ENCODE measurements around the gene TRIM3. TPM values are rescaled to one million over a fixed set of nuclear protein-coding genes. Genes with fewer than 3 reads are reported as not detected.

Gene TRIM3
- total RNA-seq, 1 donor from 2014 or later, result 18.9 TPM

GRCh38 chr11:6486256-6486655 is 12.5 kb upstream of the TRIM3 start:
- no peak for ATAC-seq
- intact Hi-C loops (cut with DNase I), result no loop called here
- TF ChIP-seq, protein P1, sequence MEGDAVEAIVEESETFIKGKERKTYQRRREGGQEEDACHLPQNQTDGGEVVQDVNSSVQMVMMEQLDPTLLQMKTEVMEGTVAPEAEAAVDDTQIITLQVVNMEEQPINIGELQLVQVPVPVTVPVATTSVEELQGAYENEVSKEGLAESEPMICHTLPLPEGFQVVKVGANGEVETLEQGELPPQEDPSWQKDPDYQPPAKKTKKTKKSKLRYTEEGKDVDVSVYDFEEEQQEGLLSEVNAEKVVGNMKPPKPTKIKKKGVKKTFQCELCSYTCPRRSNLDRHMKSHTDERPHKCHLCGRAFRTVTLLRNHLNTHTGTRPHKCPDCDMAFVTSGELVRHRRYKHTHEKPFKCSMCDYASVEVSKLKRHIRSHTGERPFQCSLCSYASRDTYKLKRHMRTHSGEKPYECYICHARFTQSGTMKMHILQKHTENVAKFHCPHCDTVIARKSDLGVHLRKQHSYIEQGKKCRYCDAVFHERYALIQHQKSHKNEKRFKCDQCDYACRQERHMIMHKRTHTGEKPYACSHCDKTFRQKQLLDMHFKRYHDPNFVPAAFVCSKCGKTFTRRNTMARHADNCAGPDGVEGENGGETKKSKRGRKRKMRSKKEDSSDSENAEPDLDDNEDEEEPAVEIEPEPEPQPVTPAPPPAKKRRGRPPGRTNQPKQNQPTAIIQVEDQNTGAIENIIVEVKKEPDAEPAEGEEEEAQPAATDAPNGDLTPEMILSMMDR (IDR thresholded peaks at IDR 0.05), result no peak
- Histone ChIP-seq H3K4me1 (peaks cover 12% of the 10 kb centered on the region), H3K36me3 (peaks cover 76% of the 10 kb centered on the region), H3K4me3 (no peak overlapping the region), H3K9me3 (no peaks in the 10 kb centered on the region), H3K27me3 (ENCODE audit: low read depth) (no peaks in the 10 kb centered on the region), H3K27ac (no peak overlapping the region)
- DNase-seq, result no peak

DNA sequence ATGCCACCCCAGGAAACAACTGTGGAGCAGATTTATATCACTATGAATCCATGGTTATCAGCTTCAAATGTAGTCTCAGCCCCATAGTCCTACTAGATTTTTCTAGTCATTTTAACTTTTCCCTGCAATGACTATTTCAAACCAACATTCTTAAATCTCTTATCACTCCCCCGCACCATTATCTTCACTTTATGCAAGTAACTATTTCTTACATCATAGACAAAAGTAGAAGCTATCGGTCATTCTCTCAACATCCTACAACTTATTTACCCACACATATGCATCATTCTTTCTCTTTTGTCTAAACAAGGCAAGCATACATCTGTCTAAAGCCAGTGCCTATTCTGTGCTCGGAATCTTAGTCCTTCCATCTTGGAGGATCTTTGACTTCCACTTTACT is 11.9 kb upstream of the TRIM3 start:
- H3K9me3 ChIP-seq, result no peaks in the 10 kb centered on the region
- TF ChIP-seq, protein P1 (IDR thresholded peaks at IDR 0.05), result no peak
- no peak for DNase-seq
- intact Hi-C loops (cut with DNase I), result no loop called here
- ATAC-seq, result no peak
- peaks cover 70% of the 10 kb centered on the region for H3K36me3 ChIP-seq
- H3K27me3 ChIP-seq (ENCODE audit: low read depth), result no peaks in the 10 kb centered on the region
- no peak overlapping the region for H3K4me3 ChIP-seq
- H3K4me1 ChIP-seq, result peaks cover 13% of the 10 kb centered on the region
- H3K27ac ChIP-seq, result no peak overlapping the region

GRCh38 chr11:6483015-6483414 is 9.3 kb upstream of the TRIM3 start:
- TF ChIP-seq, protein P1 (IDR thresholded peaks at IDR 0.05), result no peak
- Histone ChIP-seq H3K4me3 (no peak overlapping the region), H3K27me3 (ENCODE audit: low read depth) (no peaks in the 10 kb centered on the region), H3K4me1 (peaks cover 29% of the 10 kb centered on the region), H3K36me3 (peaks cover 80% of the 10 kb centered on the region), H3K27ac (no peak overlapping the region), H3K9me3 (no peaks in the 10 kb centered on the region)
- DNase-seq (no peak), ATAC-seq (no peak)
- intact Hi-C loops (cut with DNase I), result no loop called here

GRCh38 chr11:6482441-6482840 is 8.7 kb upstream of the TRIM3 start:
- intact Hi-C loops (cut with DNase I), result no loop called here
- H3K27me3 ChIP-seq (ENCODE audit: low read depth), result no peaks in the 10 kb centered on the region
- peaks cover 80% of the 10 kb centered on the region for H3K36me3 ChIP-seq
- peak overlapping the region; percentile 70 for H3K4me3 ChIP-seq
- DNase-seq, result no peak
- TF ChIP-seq, protein P1 (IDR thresholded peaks at IDR 0.05), result no peak
- no peak for ATAC-seq
- H3K27ac ChIP-seq, result peak overlapping the region; percentile 91
- H3K9me3 ChIP-seq, result no peaks in the 10 kb centered on the region
- peaks cover 29% of the 10 kb centered on the region for H3K4me1 ChIP-seq

GRCh38 chr11:6481924-6482275 is 8.2 kb upstream of the TRIM3 start:
- peaks cover 29% of the 10 kb centered on the region for H3K4me1 ChIP-seq
- no peaks in the 10 kb centered on the region for H3K27me3 ChIP-seq (ENCODE audit: low read depth)
- peaks cover 80% of the 10 kb centered on the region for H3K36me3 ChIP-seq
- TF ChIP-seq, protein P1 (IDR thresholded peaks at IDR 0.05), result no peak
- H3K27ac ChIP-seq, result peak overlapping the region; percentile 91
- intact Hi-C loops (cut with DNase I), result no loop called here
- no peak for DNase-seq
- ATAC-seq, result peak; percentile 9 to 11
- peak overlapping the region; percentile 70 for H3K4me3 ChIP-seq
- H3K9me3 ChIP-seq, result no peaks in the 10 kb centered on the region
